ENCODE measurements around the gene OR8B8.

The OR8B8 gene

DNA sequence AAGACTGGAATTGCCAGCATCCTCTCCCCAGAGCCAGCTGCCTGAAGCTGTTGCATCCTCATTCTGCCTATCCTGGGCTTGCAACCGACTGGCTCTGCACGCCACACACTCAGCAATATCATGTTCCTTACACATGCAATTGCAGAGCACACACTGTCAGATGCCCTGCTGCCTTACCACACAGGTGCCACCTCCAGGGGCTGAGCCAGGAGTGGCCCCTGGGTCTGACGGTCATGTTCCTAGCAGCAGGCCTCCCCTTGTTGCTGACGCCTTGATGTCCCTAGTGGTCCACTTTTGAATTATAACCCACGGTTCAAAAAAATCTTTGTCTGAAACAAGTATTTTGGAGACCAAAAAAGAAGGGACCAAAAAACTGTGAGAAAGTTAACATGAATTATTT is 18.5 kb upstream of the OR8B8 start:
- TF ChIP-seq GATA3 (IDR thresholded peaks at IDR 0.05; ENCODE audit: low read depth, low read length) (no peak), GATA2 (IDR thresholded peaks at IDR 0.05; ENCODE audit: low read depth, low read length) (no peak)

DNA sequence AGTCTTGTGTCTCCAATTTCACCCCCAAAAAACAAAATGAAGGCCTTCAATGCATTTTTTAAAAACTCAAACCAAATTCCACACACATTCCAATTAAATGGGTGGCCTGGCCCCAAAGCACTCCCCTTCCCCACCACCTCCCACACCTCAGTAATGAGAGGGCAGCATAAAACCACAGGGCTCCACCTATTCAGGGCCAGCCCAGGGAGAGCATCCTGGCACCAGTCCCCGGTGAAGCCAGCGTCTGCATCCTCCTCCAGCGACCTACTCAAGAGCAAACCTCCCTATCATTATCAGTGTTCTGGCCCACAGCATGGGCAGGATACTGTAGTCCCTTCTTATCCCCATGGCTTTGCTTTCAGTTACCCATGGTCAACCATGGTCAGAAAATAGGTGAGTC is 17.8 kb upstream of the OR8B8 start:
- TF ChIP-seq GATA2 (IDR thresholded peaks at IDR 0.05; ENCODE audit: low read depth, low read length) (no peak), GATA3 (IDR thresholded peaks at IDR 0.05; ENCODE audit: low read depth, low read length) (no peak)

DNA sequence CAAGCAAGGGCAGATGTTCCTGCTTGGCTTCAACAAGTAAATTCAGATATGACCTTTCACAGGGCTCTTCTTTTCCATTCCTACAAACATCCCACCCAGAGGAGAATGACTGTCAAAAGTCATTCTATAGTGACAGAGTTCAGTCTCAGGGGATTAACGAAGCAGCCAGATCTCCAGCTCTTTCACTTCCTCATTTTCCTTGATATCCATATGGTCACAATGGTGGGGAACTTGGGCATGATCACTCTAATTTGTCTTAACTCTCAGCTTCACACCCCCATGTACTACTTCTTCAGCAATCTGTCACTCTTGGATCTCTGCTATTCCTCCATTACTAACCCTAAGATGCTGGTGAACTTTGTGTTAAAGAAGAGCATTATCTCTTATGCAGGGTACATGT is 15.0 kb upstream of the OR8B8 start:
- no peak for TF ChIP-seq GATA2 (IDR thresholded peaks at IDR 0.05; ENCODE audit: low read depth, low read length)
- TF ChIP-seq GATA3 (IDR thresholded peaks at IDR 0.05; ENCODE audit: low read depth, low read length) = no peak

DNA sequence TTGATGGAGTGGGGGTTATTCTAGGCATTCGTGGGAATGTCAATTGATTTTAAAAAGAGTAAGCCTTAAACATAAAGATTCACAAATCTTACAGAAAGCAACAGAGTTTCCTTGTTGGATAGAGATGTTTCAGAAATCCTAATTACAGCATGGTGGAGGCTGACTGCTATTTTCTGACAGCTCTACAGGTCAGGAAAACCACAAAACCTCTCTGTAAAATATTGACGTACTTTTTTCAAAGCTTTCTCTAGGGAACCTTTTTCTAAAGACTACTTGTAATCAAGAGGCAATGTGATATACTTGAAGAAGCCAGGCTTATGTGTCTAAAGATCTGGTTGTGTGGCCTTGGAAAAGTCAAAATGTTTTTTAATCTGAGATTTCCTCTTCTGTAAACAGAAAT is 9.1 kb upstream of the OR8B8 start:
- TF ChIP-seq GATA2 (IDR thresholded peaks at IDR 0.05; ENCODE audit: low read depth, low read length) (no peak), GATA3 (IDR thresholded peaks at IDR 0.05; ENCODE audit: low read depth, low read length) (no peak)

DNA sequence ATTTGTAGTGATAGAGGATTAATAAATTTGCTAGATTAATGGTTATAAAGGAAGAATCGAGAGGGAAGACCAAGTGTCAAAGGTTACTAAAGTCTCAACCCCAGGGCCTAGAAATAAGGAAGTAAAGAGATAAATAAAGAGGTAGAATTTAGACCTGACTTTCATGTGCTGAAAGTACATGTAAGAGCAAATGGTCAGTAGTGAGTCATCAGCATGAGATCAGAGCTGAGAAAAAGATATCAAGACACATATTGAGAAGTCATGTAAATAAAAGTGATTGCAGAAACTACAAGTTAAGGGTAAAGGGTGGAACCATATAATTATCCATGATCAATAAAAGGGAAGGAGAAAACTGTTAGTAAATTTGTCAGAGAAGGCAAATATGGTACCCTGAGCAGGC is 1.4 kb upstream of the OR8B8 start:
- TF ChIP-seq GATA2 (IDR thresholded peaks at IDR 0.05; ENCODE audit: low read depth, low read length) (no peak), GATA3 (IDR thresholded peaks at IDR 0.05; ENCODE audit: low read depth, low read length) (no peak)

DNA sequence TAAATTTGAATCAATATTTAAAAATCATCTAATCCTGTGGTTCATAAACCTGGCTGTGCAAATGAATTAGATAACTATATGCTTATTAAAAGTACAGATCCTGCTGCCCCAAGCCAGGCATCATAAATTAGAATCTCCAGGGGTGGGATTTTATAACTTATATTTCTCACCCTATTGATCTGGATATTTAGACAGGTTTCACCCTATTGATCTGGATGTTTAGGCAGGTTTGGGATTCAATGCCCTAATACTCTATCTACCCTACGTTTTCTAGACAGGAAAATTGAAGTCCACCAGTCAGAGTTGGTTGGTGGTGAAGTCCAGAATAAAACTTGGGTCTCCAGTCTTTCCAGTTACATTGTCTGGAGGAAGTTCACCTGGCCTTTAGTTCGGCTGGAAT is 2.6 kb downstream of the OR8B8 start:
- TF ChIP-seq GATA2 (IDR thresholded peaks at IDR 0.05; ENCODE audit: low read depth, low read length) (no peak), GATA3 (IDR thresholded peaks at IDR 0.05; ENCODE audit: low read depth, low read length) (no peak)

DNA sequence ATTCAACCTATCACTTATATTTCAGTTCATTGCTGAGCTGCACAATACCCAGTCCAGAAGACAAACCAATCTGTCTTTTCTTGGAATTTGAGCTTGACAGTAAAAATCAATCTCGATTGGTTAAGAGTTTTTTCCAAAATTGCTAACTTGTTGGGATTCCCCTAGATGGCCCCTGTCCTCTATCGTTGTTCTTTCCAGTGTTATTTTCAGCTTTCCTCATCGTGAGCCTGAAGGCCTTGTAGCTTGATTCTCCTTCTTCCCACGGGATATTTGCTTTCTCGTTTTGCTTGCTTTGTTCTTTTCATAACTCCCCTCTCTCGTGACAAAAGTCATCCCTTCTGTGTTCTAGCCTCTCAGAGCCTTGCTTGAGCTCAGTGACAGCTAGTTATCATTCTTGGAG is 3.1 kb downstream of the OR8B8 start:
- TF ChIP-seq GATA2 (IDR thresholded peaks at IDR 0.05; ENCODE audit: low read depth, low read length) (no peak), GATA3 (IDR thresholded peaks at IDR 0.05; ENCODE audit: low read depth, low read length) (no peak)

DNA sequence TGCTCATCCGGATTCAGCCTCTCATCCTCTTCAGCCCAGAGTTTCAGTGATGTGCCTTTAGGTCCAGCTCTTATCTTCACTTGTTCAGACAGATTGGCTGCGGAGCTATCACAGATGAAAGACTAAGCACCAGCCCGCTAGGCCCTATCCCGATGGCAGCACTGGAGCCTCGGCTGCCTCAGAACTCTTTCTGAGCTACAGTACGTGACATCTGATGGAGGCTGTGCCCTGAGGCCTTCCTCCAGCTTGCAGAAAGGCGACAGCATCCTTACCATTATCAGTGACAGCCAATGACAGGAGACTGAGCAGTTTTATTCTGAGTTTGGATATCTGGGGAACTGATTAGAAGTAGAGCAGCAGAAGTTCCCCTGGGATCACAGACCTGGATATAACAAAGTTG is 4.0 kb downstream of the OR8B8 start:
- TF ChIP-seq GATA3 (IDR thresholded peaks at IDR 0.05; ENCODE audit: low read depth, low read length) = no peak
- TF ChIP-seq GATA2 (IDR thresholded peaks at IDR 0.05; ENCODE audit: low read depth, low read length) = no peak

DNA sequence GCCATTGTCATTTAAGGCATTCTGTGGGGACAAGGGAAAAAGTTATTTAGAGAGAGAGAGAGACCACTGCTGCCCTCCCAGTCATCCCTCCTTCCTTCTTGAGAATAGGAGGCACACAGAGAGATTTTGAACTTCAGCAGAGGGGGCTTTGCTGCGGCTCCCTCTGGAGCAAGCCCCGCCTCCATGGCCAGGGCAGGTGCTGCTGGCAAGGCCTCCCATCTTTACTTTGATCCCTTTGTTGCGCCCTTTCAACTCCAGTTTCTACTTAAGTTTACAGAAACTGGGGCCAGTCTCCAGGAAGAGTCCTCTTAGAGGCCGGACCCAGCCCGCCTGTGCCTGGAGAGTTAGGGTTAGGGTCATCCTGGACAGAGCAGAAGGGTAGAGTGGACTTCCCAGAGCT is 4.4 kb downstream of the OR8B8 start:
- TF ChIP-seq GATA3 (IDR thresholded peaks at IDR 0.05; ENCODE audit: low read depth, low read length) (no peak), GATA2 (IDR thresholded peaks at IDR 0.05; ENCODE audit: low read depth, low read length) (no peak)

DNA sequence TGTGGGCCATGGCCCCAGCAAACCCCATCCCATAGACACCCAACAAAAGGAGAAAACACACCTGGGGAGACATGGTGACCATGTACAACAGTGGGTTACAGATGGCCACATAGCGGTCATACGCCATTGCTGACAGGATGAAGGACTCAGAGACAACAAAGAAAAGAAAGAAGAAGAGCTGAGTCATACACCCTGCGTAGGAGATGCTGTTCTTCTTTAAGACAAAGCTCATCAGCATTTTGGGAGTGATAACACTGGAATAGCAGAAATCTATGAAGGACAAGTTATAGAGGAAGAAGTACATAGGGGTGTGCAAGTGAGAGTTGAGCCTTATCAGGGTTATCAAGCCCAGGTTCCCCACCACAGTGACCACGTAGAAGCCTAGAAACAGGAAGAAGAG is 4.9 kb downstream of the OR8B8 start:
- TF ChIP-seq GATA2 (IDR thresholded peaks at IDR 0.05; ENCODE audit: low read depth, low read length) = no peak
- no peak for TF ChIP-seq GATA3 (IDR thresholded peaks at IDR 0.05; ENCODE audit: low read depth, low read length)

DNA sequence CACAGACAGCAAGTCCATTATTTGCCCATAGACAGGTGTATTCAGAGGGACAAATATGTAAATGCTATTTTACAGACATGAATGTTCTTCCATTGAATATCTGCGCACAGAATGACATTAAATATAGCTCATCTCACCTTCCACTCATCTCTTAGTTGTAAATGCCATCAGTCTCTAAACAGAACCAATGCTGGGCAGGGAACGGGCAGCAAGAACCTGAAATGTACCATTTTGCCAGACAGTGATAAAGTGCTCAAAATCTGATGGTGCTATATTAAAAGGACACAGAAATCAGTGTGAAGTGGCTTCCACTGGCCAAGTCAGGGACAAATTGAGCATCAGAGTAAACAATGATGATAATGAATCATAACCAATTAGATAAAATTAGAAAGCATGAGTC is 10.8 kb downstream of the OR8B8 start:
- TF ChIP-seq GATA2 (IDR thresholded peaks at IDR 0.05; ENCODE audit: low read depth, low read length) = no peak

DNA sequence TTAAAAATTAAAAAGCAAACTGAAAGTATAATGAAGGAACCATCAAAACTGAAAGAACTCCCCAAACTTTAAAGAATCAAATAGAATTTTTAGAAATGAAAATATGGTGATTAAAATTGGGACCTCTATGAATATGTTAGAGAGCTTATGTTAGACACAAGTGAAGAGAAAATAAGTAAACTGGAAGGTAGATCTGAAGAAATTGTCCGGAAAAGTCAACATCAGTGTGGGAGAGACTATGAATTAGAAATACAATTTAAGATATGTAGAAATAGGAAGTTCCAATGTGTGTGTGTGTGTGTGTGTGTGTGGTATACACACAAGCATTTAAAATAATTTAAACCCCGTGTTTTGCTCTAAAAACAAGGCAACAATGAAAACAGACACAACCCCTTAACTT is 15.9 kb downstream of the OR8B8 start:
- no peak for TF ChIP-seq GATA3 (IDR thresholded peaks at IDR 0.05; ENCODE audit: low read depth, low read length)
- no peak for TF ChIP-seq GATA2 (IDR thresholded peaks at IDR 0.05; ENCODE audit: low read depth, low read length)

DNA sequence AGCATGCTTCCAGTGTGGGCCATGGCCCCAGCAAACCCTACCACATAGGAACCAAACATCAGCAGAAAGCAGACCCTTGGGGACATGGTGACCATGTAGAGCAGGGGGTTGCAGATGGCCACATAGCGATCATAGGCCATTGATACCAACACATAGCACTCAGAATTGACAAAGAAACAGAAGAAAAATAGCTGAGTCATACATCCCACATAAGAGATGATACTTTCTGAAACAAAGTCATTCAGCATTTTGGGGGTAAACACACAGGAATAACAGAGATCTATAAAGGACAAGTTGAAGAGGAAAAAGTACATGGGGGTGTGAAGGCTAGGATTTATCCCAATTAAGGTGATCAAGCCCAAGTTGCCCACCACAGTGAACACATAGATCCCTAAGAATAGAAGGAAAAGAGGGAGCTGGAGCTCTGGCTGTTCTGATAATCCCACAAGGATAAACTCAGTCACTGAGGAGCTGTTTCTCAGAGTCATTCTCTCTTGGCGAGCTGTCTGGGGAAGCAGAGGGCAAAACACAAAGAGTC is 21.0 kb downstream of the OR8B8 start, which contains the start of gene OR8B4:
Gene OR8B4, minus strand, starts transcription at position 488 of the 538 bp plus-strand sequence. Its CDS starts 0 bp downstream, at position 488.
- no peak for TF ChIP-seq GATA3 (IDR thresholded peaks at IDR 0.05; ENCODE audit: low read depth, low read length)
- TF ChIP-seq GATA2 (IDR thresholded peaks at IDR 0.05; ENCODE audit: low read depth, low read length) = no peak

DNA sequence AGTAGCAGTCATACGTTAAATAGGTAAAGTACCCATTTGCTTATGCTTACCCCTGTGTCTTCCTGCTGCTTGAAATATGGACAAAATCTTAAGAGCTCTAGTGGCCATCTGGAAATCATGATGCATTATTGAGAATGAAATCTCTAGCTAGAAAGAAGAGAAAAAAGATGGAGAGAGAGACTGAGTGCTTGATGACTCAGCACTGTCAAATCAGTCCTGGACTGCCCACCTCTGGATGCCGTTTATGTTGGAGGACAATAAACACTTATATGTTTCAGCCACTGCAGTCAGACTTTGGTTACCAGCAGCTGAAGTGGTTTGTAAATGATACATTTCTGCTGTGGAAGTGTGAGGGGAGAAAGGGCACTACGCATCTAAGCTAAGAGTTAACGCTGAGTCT is 24.5 kb downstream of the OR8B8 start:
- TF ChIP-seq GATA2 (IDR thresholded peaks at IDR 0.05; ENCODE audit: low read depth, low read length) (no peak), GATA3 (IDR thresholded peaks at IDR 0.05; ENCODE audit: low read depth, low read length) (no peak)

DNA sequence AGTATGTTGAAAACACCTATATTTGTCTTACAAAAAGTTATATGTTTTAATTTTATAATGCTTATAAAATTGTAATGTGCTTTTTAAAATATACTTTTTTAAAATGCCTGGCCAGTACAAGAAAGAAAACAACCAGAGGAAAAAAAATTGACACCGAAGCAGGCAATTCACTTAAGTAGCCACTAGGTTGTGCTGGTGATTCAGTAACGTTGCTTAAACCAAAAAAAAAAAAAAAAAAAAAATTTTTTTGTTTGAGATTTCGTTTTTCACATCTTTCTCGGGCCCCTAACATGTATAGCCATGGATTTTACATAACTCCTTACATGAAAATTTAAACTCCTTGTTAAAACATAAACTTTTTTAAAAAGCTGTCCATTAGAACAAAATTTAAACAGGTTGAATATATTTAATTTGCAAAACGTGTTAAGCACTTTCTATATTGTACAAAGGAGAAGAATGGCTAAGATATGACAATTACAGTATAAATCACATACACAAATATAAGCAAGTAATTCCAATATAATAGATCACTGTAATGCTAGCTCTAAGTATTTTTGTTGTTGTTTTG is 30.1 kb downstream of the OR8B8 start:
- TF ChIP-seq GATA2 (IDR thresholded peaks at IDR 0.05; ENCODE audit: low read depth, low read length) (no peak), GATA3 (IDR thresholded peaks at IDR 0.05; ENCODE audit: low read depth, low read length) (no peak)

DNA sequence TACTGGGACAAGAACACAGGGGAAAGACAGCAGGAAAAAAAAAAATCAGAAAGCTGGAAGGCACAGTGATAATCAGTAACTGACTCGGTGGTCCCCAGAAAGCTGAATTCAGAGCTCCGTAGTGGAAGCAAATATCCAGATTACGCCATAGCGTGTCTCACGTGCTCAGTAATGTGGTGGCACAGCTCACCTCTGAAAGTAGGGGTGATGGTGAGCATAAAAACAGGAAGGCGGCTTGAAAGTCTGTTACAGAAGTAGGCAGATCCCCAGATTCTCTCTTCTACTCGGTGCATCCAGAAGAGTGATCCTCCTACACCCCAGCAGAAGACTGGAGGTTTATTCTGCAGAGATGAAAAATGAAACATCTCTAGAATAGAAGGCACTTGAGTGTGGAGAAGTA is 35.6 kb downstream of the OR8B8 start:
- no peak for TF ChIP-seq GATA2 (IDR thresholded peaks at IDR 0.05; ENCODE audit: low read depth, low read length)
- TF ChIP-seq GATA3 (IDR thresholded peaks at IDR 0.05; ENCODE audit: low read depth, low read length) = no peak

Measured in SH-SY5Y (cell line).